OCI-LY1 (cell line): ENCODE measurements around the gene BAAT.

Source experiments
- EZH2 ChIP-seq: fragments of 200-600 bp; sonication (generic), shearing (Covaris generic); IDR thresholded peaks from 2 replicates; pipeline ENCODE4 v1.8.0; 2017; ENCODE audit warnings: borderline replicate concordance, mixed run types, mild to moderate bottlenecking, antibody characterized with exemption, low read length, moderate library complexity, mixed read lengths
- TF ChIP-seq, protein P1 (sequence below): fragments of 200-600 bp; sonication (generic), shearing (Covaris generic); IDR thresholded peaks from 2 replicates; pipeline ENCODE4 v1.5.1; 2017; ENCODE audit warnings: mild to moderate bottlenecking, antibody characterized with exemption, low read length, moderate library complexity, mixed read lengths

DNA sequence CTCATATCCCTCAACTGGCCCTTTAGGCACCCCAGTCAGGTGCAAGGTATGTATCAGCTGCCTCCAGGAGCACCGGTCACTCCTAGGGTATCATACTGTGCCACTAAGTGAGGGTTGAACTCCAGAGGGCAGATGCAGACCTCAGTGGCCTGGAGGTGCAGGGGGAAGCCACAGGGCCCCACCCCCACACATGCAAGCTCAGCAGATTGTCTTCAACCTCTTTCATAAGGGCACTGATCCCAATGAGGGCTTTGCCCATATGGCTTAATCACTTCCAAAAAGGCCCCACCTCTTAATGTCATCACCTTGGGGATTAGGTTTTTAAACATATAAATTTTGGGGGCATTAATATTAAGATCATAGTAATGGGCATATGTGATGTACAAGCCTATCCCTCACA, 28.2 kb downstream of the BAAT start:
- TF ChIP-seq, protein P1, sequence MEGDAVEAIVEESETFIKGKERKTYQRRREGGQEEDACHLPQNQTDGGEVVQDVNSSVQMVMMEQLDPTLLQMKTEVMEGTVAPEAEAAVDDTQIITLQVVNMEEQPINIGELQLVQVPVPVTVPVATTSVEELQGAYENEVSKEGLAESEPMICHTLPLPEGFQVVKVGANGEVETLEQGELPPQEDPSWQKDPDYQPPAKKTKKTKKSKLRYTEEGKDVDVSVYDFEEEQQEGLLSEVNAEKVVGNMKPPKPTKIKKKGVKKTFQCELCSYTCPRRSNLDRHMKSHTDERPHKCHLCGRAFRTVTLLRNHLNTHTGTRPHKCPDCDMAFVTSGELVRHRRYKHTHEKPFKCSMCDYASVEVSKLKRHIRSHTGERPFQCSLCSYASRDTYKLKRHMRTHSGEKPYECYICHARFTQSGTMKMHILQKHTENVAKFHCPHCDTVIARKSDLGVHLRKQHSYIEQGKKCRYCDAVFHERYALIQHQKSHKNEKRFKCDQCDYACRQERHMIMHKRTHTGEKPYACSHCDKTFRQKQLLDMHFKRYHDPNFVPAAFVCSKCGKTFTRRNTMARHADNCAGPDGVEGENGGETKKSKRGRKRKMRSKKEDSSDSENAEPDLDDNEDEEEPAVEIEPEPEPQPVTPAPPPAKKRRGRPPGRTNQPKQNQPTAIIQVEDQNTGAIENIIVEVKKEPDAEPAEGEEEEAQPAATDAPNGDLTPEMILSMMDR: no peak
- no peak for TF ChIP-seq EZH2
